ENCODE measurements around the gene ANGPT4. TPM values are rescaled to one million over a fixed set of nuclear protein-coding genes. Genes with fewer than 3 reads are reported as not detected.

Gene ANGPT4
- total RNA-seq, 1 experiment from 2014 or later, result 0.20 TPM

GRCh38 chr20:921068-921467 is 4.9 kb upstream of the ANGPT4 start (continued):
- TF ChIP-seq ATF2 (CRISPR knock-in tag; IDR thresholded peaks at IDR 0.05; ENCODE audit: borderline replicate concordance, low read depth) (no peak), ZNF232 (CRISPR knock-in tag; IDR thresholded peaks at IDR 0.05) (no peak), E2F1 (CRISPR knock-in tag; IDR thresholded peaks at IDR 0.05) (no peak), CREB1 (CRISPR knock-in tag; IDR thresholded peaks at IDR 0.05) (no peak), E2F4 (CRISPR knock-in tag; IDR thresholded peaks at IDR 0.05; ENCODE audit: borderline replicate concordance, low read depth) (no peak), SP1 (CRISPR knock-in tag; conservative IDR thresholded peaks at IDR 0.05) (no peak), MYBL2 (CRISPR knock-in tag; IDR thresholded peaks at IDR 0.05) (no peak), ZNF671 (CRISPR knock-in tag; IDR thresholded peaks at IDR 0.05) (no peak), TCF7 (CRISPR knock-in tag; IDR thresholded peaks at IDR 0.05; ENCODE audit: low read depth) (no peak)

GRCh38 chr20:920311-920710 is 4.2 kb upstream of the ANGPT4 start:
- peaks cover 14% of the 10 kb centered on the region for H3K9me3 Mint-ChIP-seq
- H3K36me3 Mint-ChIP-seq, result no peaks in the 10 kb centered on the region
- CTCF ChIA-PET, result interaction anchor here (1.5 kb wide), 1 partner anchor 35 kb away, joined by 4 read pairs; no protein-coding TSS in a partner anchor
- no peak overlapping the region for H3K27ac Mint-ChIP-seq
- H3K27me3 Mint-ChIP-seq (ENCODE audit: low read depth), result no peaks in the 10 kb centered on the region; the same call in 1 of the 2 replicates
- POLR2A ChIA-PET, result no interaction called here
- H3K4me3 Mint-ChIP-seq, result no peak overlapping the region
- DNase-seq (ENCODE audit: low spot score) (no peak), ATAC-seq (no peak)
- H3K4me1 Mint-ChIP-seq, result peaks cover 12% of the 10 kb centered on the region
- no peak for TF ChIP-seq ATF3 (CRISPR knock-in tag; conservative IDR thresholded peaks at IDR 0.05)
- no peak for TF ChIP-seq TEAD1 (CRISPR knock-in tag; IDR thresholded peaks at IDR 0.05)
- TF ChIP-seq USF1 (CRISPR knock-in tag; IDR thresholded peaks at IDR 0.05), result no peak
- TF ChIP-seq AR (CRISPR knock-in tag; IDR thresholded peaks at IDR 0.05), result no peak
- TF ChIP-seq ZMAT4 (CRISPR knock-in tag; IDR thresholded peaks at IDR 0.05), result no peak
- no peak for TF ChIP-seq ATF2 (CRISPR knock-in tag; IDR thresholded peaks at IDR 0.05; ENCODE audit: borderline replicate concordance, low read depth)
- TF ChIP-seq ZNF532 (CRISPR knock-in tag; IDR thresholded peaks at IDR 0.05; ENCODE audit: borderline replicate concordance), result no peak
- no peak for TF ChIP-seq STAT6 (CRISPR knock-in tag; conservative IDR thresholded peaks at IDR 0.05; ENCODE audit: low read depth)

Data from WTC11 (cell line).